Sigmoid colon (tissue), 3 donors: ENCODE measurements around the gene TMEM259.

Source experiments
- POLR2A ChIP-seq, 2 donors: fragments of 450-650 bp; IDR thresholded peaks; one replicate each; pipeline ENCODE4 v1.6.1; 2016; ENCODE audit warnings: antibody characterized with exemption in 2 of 2, mild to moderate bottlenecking in 2 of 2, moderate library complexity in 2 of 2
- TF ChIP-seq, protein P1 (sequence below), 4 experiments: fragments of 450-650 bp in 3 of 4; fragments of 200-600 bp in 1 of 4; IDR thresholded peaks; one replicate each; pipeline ENCODE4 v1.5.1; 2016 to 2019; ENCODE audit warnings: antibody characterized with exemption in 4 of 4, mild to moderate bottlenecking in 3 of 4, moderate library complexity in 2 of 4

DNA sequence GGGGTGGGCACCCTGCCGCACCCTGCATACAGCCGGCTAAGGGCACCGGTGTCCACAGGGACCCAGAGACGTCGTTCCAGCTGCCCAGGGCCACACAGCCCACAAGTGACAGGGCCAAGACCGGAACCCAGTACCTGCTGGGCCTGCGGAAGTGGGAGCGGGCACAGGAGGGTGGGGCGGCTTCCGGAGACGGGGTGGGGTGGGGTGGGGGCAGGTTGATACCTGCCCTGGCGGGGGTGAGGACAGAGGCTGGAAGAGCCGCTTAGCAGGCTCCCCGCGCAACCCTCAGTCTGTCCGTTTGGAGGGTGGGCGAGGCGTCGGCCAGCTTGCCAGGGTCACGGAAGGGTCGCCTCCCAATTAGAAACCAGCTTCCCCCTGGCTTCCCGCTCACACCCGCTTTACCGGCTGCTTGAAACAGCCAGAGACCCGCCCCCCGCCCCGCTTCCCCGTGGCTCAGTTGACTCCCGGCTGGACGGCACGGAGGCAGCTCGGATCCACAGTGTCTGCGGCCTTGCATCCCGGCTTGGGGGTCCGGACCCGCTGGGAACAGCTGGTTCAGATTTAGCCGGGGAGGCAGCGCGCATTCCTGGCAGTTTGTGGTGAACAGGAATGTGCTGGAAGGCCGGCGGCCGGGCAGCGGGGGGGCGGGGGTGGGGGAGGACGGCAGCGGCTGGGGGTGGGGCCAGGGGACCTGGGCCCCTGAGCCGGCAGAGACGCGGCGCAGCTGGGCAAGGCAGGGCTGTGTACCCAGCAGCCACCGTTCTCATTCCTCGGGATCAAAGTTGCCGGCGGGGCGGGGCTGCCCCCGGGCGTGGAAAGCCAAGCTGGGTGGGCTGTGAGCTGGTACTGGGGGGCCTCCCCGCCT, 7.4 kb upstream of the TMEM259 start:
- TF ChIP-seq, protein P1, sequence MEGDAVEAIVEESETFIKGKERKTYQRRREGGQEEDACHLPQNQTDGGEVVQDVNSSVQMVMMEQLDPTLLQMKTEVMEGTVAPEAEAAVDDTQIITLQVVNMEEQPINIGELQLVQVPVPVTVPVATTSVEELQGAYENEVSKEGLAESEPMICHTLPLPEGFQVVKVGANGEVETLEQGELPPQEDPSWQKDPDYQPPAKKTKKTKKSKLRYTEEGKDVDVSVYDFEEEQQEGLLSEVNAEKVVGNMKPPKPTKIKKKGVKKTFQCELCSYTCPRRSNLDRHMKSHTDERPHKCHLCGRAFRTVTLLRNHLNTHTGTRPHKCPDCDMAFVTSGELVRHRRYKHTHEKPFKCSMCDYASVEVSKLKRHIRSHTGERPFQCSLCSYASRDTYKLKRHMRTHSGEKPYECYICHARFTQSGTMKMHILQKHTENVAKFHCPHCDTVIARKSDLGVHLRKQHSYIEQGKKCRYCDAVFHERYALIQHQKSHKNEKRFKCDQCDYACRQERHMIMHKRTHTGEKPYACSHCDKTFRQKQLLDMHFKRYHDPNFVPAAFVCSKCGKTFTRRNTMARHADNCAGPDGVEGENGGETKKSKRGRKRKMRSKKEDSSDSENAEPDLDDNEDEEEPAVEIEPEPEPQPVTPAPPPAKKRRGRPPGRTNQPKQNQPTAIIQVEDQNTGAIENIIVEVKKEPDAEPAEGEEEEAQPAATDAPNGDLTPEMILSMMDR (IDR thresholded peaks at IDR 0.05) = no peak
- TF ChIP-seq POLR2A (IDR thresholded peaks at IDR 0.05) = no peak
